ENCODE data around the gene PHOSPHO1. TPM values are rescaled to one million over a fixed set of nuclear protein-coding genes. Genes with fewer than 3 reads are reported as not detected.

The PHOSPHO1 gene
- total and polyA plus RNA-seq, 3 experiments from 2014 or later, result 0.91 TPM; not detected in 2

- Histone ChIP-seq H3K27ac (ENCODE audit: low read depth, low read length) (no peak overlapping the region), H3K4me1 (ENCODE audit: insufficient read depth, low read length) (peaks cover 85% of the 10 kb centered on the region), H3K36me3 (ENCODE audit: insufficient read depth, low read length) (no peaks in the 10 kb centered on the region), H3K9me3 (ENCODE audit: low read length) (no peaks in the 10 kb centered on the region), H3K4me3 (ENCODE audit: low read length) (peak overlapping the region; percentile 6), H3K27me3 (ENCODE audit: insufficient read depth, low read length, poor library complexity, severe bottlenecking) (no peaks in the 10 kb centered on the region)
- Mint-ChIP-seq H3K4me3 (peak overlapping the region; percentile 67 to 82 (median 78)), H3K36me3 (peaks cover 0 to 42% (median 14%) of the 10 kb centered on the region in 3 donors), H3K9me3 (no peaks in the 10 kb centered on the region), H3K27me3 (no peaks in the 10 kb centered on the region), H3K4me1 (peaks cover 70 to 84% (median 77%) of the 10 kb centered on the region in 3 donors), H3K27ac (peak overlapping the region; percentile 94 to 99 (median 95))
- no peak for DNase-seq
- CTCF ChIA-PET, result interaction anchor here (3.1 to 12.6 kb wide), 4 partner anchors 9 to 24 kb away, joined by 13 to 133 read pairs (median 75); partner anchors contain the start of gene PHOSPHO1
- POLR2A ChIA-PET, result no interaction called here
Measured at GRCh38 chr17:49216482-49216881, 14.1 kb downstream of the PHOSPHO1 start.

DNA sequence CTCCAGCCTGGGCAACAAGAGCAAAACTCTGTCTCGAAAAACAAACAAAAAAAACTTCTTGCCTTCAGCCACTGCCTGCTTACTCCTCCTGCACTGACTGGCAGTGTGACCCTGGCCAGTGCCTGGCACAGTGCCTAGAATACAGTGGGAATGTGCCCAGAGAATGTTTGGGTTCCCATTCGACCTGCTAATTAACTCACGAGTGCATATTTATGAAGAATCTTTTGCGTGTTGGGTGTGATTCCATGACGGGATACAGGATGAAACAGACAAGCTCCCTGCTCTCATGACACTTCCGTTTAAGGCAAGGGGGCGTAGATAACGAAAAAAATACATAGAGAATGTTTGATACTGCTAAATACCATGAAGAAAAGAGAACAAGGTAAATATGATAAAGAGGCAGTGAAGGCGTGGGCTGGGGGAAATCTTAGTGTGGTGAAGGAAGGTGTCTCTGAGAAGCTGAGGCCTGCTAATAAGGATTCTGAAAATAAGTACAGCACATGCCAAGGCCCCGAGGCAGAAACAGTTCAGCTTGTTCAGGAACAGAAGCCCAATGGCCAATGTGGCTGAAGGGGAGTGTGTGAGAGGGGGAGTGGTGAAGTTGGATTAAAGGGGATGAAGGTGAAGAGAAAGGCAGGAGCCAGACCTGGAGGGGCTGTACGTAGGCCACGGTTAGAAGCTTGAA, 15.8 kb downstream of the PHOSPHO1 start:
- no peak for DNase-seq
- Histone ChIP-seq H3K27me3 (ENCODE audit: insufficient read depth, low read length, poor library complexity, severe bottlenecking) (no peaks in the 10 kb centered on the region), H3K36me3 (ENCODE audit: insufficient read depth, low read length) (no peaks in the 10 kb centered on the region), H3K9me3 (ENCODE audit: low read length) (no peaks in the 10 kb centered on the region), H3K4me3 (ENCODE audit: low read length) (no peak overlapping the region), H3K27ac (ENCODE audit: low read depth, low read length) (no peak overlapping the region), H3K4me1 (ENCODE audit: insufficient read depth, low read length) (peaks cover 90% of the 10 kb centered on the region)
- Mint-ChIP-seq H3K4me3 (peak overlapping the region; percentile 78 to 99 (median 85)), H3K4me1 (peaks cover 78 to 92% (median 92%) of the 10 kb centered on the region in 3 donors), H3K36me3 (peaks cover 0 to 50% (median 14%) of the 10 kb centered on the region in 3 donors), H3K9me3 (no peaks in the 10 kb centered on the region), H3K27me3 (no peaks in the 10 kb centered on the region), H3K27ac (peak overlapping the region; percentile 67 to 99 (median 95))
- CTCF ChIA-PET, result interaction anchor here (3.1 to 12.6 kb wide), 4 partner anchors 12 to 35 kb away, joined by 13 to 133 read pairs (median 72); partner anchors contain the start of gene PHOSPHO1
- POLR2A ChIA-PET, result interaction anchor here (2.0 to 2.8 kb wide), 2 partner anchors 9 to 22 kb away, joined by 7 to 13 read pairs; no protein-coding TSS in a partner anchor

DNA sequence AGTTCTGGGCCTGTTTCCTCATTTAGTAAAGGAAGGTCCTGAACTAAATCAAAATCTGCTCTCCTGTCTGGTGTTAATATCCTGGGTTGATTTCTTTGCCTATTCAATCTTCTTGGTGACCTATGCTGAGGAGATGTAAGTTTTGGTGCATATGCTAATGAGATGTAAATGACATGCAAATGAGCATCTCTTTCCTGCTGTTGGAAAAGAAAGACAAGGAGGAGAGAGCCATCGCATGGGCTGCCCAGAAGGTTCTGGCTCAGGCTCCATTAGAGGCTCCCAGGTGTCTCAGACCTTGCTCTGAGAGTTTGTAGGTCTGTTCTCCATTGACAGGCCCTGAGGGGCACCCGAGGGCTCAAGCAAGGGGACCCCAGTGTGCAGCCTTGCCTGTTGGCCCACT, 16.7 kb downstream of the PHOSPHO1 start:
- Mint-ChIP-seq H3K27ac (peak overlapping the region; percentile 67 to 99 (median 94)), H3K4me3 (peak overlapping the region; percentile 81 to 99 (median 98))
- no peak overlapping the region for H3K27ac ChIP-seq (ENCODE audit: low read depth, low read length)

DNA sequence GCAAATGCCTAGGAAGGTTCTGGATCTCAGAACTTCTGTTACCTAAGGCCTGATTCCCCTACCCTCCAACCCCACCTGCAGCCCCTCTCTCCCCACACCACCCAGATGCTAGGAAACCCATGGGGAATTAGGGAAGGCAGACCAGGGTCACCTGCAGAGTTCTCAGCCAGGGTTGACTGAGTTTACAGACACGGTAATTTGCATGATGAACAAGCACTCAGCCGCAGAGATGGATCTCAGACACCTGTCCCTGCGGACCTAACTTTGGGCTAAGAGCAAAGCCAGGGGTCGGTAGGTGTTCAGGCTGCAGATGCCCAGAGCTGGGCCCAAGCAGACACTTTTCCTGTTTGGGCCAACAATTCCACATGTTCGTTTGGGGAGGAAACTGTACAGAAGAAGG, 17.2 kb downstream of the PHOSPHO1 start:
- peaks cover 81 to 92% (median 92%) of the 10 kb centered on the region in 3 donors for H3K4me1 Mint-ChIP-seq
- peak overlapping the region; percentile 67 to 99 (median 94) for H3K27ac Mint-ChIP-seq
- no peaks in the 10 kb centered on the region for H3K9me3 ChIP-seq (ENCODE audit: low read length)
- H3K27me3 ChIP-seq (ENCODE audit: insufficient read depth, low read length, poor library complexity, severe bottlenecking), result no peaks in the 10 kb centered on the region
- H3K9me3 Mint-ChIP-seq, result no peaks in the 10 kb centered on the region
- ChIA-PET CTCF (interaction anchor here (0.9 to 12.6 kb wide), 5 partner anchors 9 to 33 kb away, joined by 3 to 133 read pairs (median 18); partner anchors contain the start of gene PHOSPHO1), POLR2A (interaction anchor here (1.4 to 2.8 kb wide), 2 partner anchors 9 to 21 kb away, joined by 3 to 13 read pairs; no protein-coding TSS in a partner anchor)
- peaks cover 0 to 44% (median 14%) of the 10 kb centered on the region in 3 donors for H3K36me3 Mint-ChIP-seq
- H3K27me3 Mint-ChIP-seq, result no peaks in the 10 kb centered on the region
- H3K4me1 ChIP-seq (ENCODE audit: insufficient read depth, low read length), result peaks cover 90% of the 10 kb centered on the region
- H3K36me3 ChIP-seq (ENCODE audit: insufficient read depth, low read length), result no peaks in the 10 kb centered on the region
- no peak overlapping the region for H3K27ac ChIP-seq (ENCODE audit: low read depth, low read length)
- H3K4me3 Mint-ChIP-seq, result peak overlapping the region; percentile 81 to 99 (median 98)
- no peak for DNase-seq
- H3K4me3 ChIP-seq (ENCODE audit: low read length), result peak overlapping the region; percentile 35

More for the DNA sequence above, 16.7 kb downstream of the PHOSPHO1 start:
- Mint-ChIP-seq H3K4me1 (peaks cover 79 to 92% (median 92%) of the 10 kb centered on the region in 3 donors), H3K27me3 (no peaks in the 10 kb centered on the region), H3K36me3 (peaks cover 0 to 45% (median 14%) of the 10 kb centered on the region in 3 donors), H3K9me3 (no peaks in the 10 kb centered on the region)
- CTCF ChIA-PET, result interaction anchor here (4.9 to 12.6 kb wide), 3 partner anchors 13 to 34 kb away, joined by 18 to 133 read pairs (median 126); partner anchors contain the start of gene PHOSPHO1
- Histone ChIP-seq H3K4me1 (ENCODE audit: insufficient read depth, low read length) (peaks cover 90% of the 10 kb centered on the region), H3K4me3 (ENCODE audit: low read length) (peak overlapping the region; percentile 35), H3K9me3 (ENCODE audit: low read length) (no peaks in the 10 kb centered on the region), H3K36me3 (ENCODE audit: insufficient read depth, low read length) (no peaks in the 10 kb centered on the region), H3K27me3 (ENCODE audit: insufficient read depth, low read length, poor library complexity, severe bottlenecking) (no peaks in the 10 kb centered on the region)
- DNase-seq, result no peak
- POLR2A ChIA-PET, result interaction anchor here (2.8 kb wide), 1 partner anchor 21 kb away, joined by 13 read pairs; no protein-coding TSS in a partner anchor

DNA sequence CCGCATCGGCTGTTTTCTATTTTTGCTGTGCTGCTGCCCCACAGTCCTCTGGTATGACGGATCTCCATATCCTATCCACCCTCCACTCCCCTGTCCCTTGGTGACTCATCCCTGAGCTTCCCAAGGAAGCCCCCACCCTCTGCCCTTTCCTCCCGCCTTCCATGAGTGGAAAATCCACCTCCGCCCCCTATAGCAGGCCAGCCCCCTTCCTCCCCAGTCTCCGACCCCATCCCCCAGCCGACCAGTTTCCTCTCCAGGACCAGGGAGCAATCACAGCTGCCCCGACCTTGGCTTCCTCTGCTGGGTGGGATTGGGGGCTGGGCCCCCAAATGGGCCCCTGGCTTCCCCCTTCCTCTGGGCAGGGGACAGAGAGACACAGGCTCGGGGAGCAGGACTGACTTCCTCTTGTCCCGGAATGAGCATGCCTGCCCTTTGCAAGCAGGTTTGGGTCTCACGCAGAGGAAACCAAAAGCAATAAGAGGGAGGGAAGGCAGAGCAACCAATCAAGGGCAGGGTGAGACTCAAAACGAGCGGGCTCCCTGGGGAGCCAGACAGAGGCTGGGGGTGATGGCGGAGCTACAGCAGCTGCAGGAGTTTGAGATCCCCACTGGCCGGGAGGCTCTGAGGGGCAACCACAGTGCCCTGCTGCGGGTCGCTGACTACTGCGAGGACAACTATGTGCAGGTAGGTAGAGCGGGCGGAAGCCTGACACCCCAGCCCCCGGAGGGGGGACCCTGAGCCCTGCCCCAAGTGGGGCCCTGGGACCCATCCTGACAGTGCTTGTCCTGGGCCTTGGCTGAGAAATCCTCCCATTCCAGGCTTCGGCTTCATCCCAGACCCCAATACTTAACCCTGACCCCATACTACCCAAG, 20.2 kb downstream of the PHOSPHO1 start, which contains the start of the genes ABI3 and GNGT2:
Gene ABI3 (plus strand): TSS at position 550 of the 872 bp plus-strand sequence. CDS start 18 bp downstream, at position 568.
Gene GNGT2 (minus strand): TSS at position 417 of the 872 bp plus-strand sequence. CDS start 3,152 bp downstream, outside the sequence.
- Mint-ChIP-seq H3K27me3 (no peaks in the 10 kb centered on the region), H3K36me3 (peaks cover 6 to 37% (median 14%) of the 10 kb centered on the region in 3 donors), H3K4me1 (peaks cover 67 to 79% (median 77%) of the 10 kb centered on the region in 3 donors), H3K4me3 (peak within 1 kb of the TSS; percentile 81 to 99 (median 98)), H3K27ac (peak within 1 kb of the TSS; percentile 88 to 97 (median 94)), H3K9me3 (no peaks in the 10 kb centered on the region)
- H3K36me3 ChIP-seq (ENCODE audit: insufficient read depth, low read length), result no peaks in the 10 kb centered on the region
- ChIA-PET CTCF (interaction anchor here (2.3 to 12.6 kb wide), 3 partner anchors 12 to 18 kb away, joined by 7 to 133 read pairs (median 126); partner anchors contain the start of gene PHOSPHO1), POLR2A (interaction anchor here (0.6 to 2.9 kb wide), 6 partner anchors 8 to 18 kb away, joined by 3 to 22 read pairs (median 4); no protein-coding TSS in a partner anchor)
- H3K9me3 ChIP-seq (ENCODE audit: low read length), result no peaks in the 10 kb centered on the region
- peak; percentile 47 to 78 (median 70) for DNase-seq
- H3K27me3 ChIP-seq (ENCODE audit: insufficient read depth, low read length, poor library complexity, severe bottlenecking), result no peaks in the 10 kb centered on the region
- peak within 1 kb of the TSS; percentile 57 for H3K27ac ChIP-seq (ENCODE audit: low read depth, low read length)
- H3K4me1 ChIP-seq (ENCODE audit: insufficient read depth, low read length), result peaks cover 71% of the 10 kb centered on the region
- peak within 1 kb of the TSS; percentile 69 for H3K4me3 ChIP-seq (ENCODE audit: low read length)

- CTCF ChIA-PET, result interaction anchor here (0.8 to 12.6 kb wide), 7 partner anchors 9 to 29 kb away, joined by 3 to 133 read pairs (median 11); partner anchors contain the start of gene PHOSPHO1
- no peaks in the 10 kb centered on the region for H3K27me3 ChIP-seq (ENCODE audit: insufficient read depth, low read length, poor library complexity, severe bottlenecking)
- peak overlapping the region; percentile 69 for H3K4me3 ChIP-seq (ENCODE audit: low read length)
Measured at GRCh38 chr17:49209061-49209571, 21.5 kb downstream of the PHOSPHO1 start.

DNA sequence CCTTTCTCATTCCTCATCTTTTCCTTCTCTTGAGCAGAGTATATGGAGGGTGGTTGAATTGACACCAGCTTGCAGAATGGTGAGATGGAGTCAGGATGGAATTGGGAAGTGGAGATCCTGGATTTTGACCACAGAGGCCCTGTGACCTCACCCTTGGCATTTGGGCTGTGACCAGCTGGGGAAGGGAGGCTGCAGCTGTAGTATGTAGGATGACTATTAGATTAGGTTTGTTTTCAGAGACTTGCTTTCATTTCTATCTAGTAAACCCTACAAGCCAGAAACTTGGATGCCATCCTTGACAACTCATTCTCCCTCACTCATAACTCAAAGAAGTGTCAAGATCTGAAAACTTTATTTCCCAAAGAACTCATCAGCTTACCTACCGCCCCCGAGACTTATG, 26.1 kb downstream of the PHOSPHO1 start:
- no peaks in the 10 kb centered on the region for H3K27me3 Mint-ChIP-seq
- H3K9me3 ChIP-seq (ENCODE audit: low read length), result no peaks in the 10 kb centered on the region
- no peak overlapping the region for H3K4me3 ChIP-seq (ENCODE audit: low read length)
- H3K4me3 Mint-ChIP-seq, result no peak overlapping the region
- H3K4me1 ChIP-seq (ENCODE audit: insufficient read depth, low read length), result peaks cover 19% of the 10 kb centered on the region
- H3K27me3 ChIP-seq (ENCODE audit: insufficient read depth, low read length, poor library complexity, severe bottlenecking), result no peaks in the 10 kb centered on the region
- ChIA-PET CTCF (interaction anchor here (1.7 to 1.8 kb wide), 2 partner anchors 12 to 23 kb away, joined by 5 to 6 read pairs; no protein-coding TSS in a partner anchor), POLR2A (no interaction called here)
- H3K9me3 Mint-ChIP-seq, result no peaks in the 10 kb centered on the region
- H3K36me3 Mint-ChIP-seq, result peaks cover 6 to 11% (median 9%) of the 10 kb centered on the region in 3 donors
- no peak overlapping the region for H3K27ac Mint-ChIP-seq
- no peak overlapping the region for H3K27ac ChIP-seq (ENCODE audit: low read depth, low read length)
- DNase-seq, result no peak
- peaks cover 23 to 33% (median 24%) of the 10 kb centered on the region in 3 donors for H3K4me1 Mint-ChIP-seq
- no peaks in the 10 kb centered on the region for H3K36me3 ChIP-seq (ENCODE audit: insufficient read depth, low read length)

More at GRCh38 chr17:49209061-49209571, 21.5 kb downstream of the PHOSPHO1 start:
- Mint-ChIP-seq H3K27me3 (no peaks in the 10 kb centered on the region), H3K4me1 (peaks cover 61 to 67% (median 64%) of the 10 kb centered on the region in 3 donors), H3K27ac (peak overlapping the region; percentile 88 to 97 (median 94)), H3K4me3 (peak overlapping the region; percentile 81 to 99 (median 98)), H3K36me3 (peaks cover 6 to 30% (median 12%) of the 10 kb centered on the region in 3 donors), H3K9me3 (no peaks in the 10 kb centered on the region)
- peak overlapping the region; percentile 57 for H3K27ac ChIP-seq (ENCODE audit: low read depth, low read length)
- H3K36me3 ChIP-seq (ENCODE audit: insufficient read depth, low read length), result no peaks in the 10 kb centered on the region
- peak in 2 of 5 donors; percentile 48 to 51 for DNase-seq
- H3K4me1 ChIP-seq (ENCODE audit: insufficient read depth, low read length), result peaks cover 58% of the 10 kb centered on the region
- no peaks in the 10 kb centered on the region for H3K9me3 ChIP-seq (ENCODE audit: low read length)
- POLR2A ChIA-PET, result interaction anchor here (1.0 to 2.9 kb wide), 7 partner anchors 9 to 18 kb away, joined by 3 to 22 read pairs (median 7); no protein-coding TSS in a partner anchor
